Measurements from ENCODE around the gene TFAP2B.

The TFAP2B gene

GRCh38 chr6:50825375-50826036 lies 6.8 kb downstream of the TFAP2B start:
- DNase-seq: no peak

GRCh38 chr6:50826037-50826761 lies 7.5 kb downstream of the TFAP2B start:
- no peak for DNase-seq

- no peak for DNase-seq
Observed at GRCh38 chr6:50826803-50827202, 8.1 kb downstream of the TFAP2B start.

- no peak for DNase-seq
Observed at GRCh38 chr6:50829049-50829448, 10.4 kb downstream of the TFAP2B start.

- DNase-seq: no peak
Observed at GRCh38 chr6:50829898-50830444, 11.3 kb downstream of the TFAP2B start.

- no peak for DNase-seq
Observed at GRCh38 chr6:50831186-50831585, 12.5 kb downstream of the TFAP2B start.

GRCh38 chr6:50832912-50833311 lies 14.2 kb downstream of the TFAP2B start:
- no peak for DNase-seq

GRCh38 chr6:50834929-50835410 lies 16.3 kb downstream of the TFAP2B start:
- DNase-seq: no peak

GRCh38 chr6:50836231-50836630 lies 17.6 kb downstream of the TFAP2B start:
- DNase-seq: no peak

- no peak for DNase-seq
Observed at GRCh38 chr6:50837589-50838445, 19.1 kb downstream of the TFAP2B start.

GRCh38 chr6:50840112-50840810 lies 21.6 kb downstream of the TFAP2B start:
- DNase-seq: no peak

GRCh38 chr6:50840811-50841192 lies 22.1 kb downstream of the TFAP2B start:
- no peak for DNase-seq

- no peak for DNase-seq
Observed at GRCh38 chr6:50842446-50842845, 23.8 kb downstream of the TFAP2B start.

GRCh38 chr6:50842861-50843384 lies 24.3 kb downstream of the TFAP2B start:
- no peak for DNase-seq

GRCh38 chr6:50843842-50844241 lies 25.2 kb downstream of the TFAP2B start:
- DNase-seq: no peak

- no peak for DNase-seq
Observed at GRCh38 chr6:50845499-50846143, 26.9 kb downstream of the TFAP2B start.

GRCh38 chr6:50846144-50846851 lies 27.6 kb downstream of the TFAP2B start:
- DNase-seq: no peak

- no peak for DNase-seq
Observed at GRCh38 chr6:50846852-50847155, 28.1 kb downstream of the TFAP2B start.

- DNase-seq: no peak
Observed at GRCh38 chr6:50847890-50848594, 29.4 kb downstream of the TFAP2B start.

- no peak for DNase-seq
Observed at GRCh38 chr6:50848989-50849795, 30.5 kb downstream of the TFAP2B start.

Measured in 8988T (cell line).